Bone marrow (tissue), 2 donors: Measurements from ENCODE around the gene GALNT2.

ENCODE experiments used
- DNase-seq, 2 donors: peaks; one replicate each; lab custom pipeline; 2025; lab: John Stamatoyannopoulos, UW

GALNT2 gene

DNA sequence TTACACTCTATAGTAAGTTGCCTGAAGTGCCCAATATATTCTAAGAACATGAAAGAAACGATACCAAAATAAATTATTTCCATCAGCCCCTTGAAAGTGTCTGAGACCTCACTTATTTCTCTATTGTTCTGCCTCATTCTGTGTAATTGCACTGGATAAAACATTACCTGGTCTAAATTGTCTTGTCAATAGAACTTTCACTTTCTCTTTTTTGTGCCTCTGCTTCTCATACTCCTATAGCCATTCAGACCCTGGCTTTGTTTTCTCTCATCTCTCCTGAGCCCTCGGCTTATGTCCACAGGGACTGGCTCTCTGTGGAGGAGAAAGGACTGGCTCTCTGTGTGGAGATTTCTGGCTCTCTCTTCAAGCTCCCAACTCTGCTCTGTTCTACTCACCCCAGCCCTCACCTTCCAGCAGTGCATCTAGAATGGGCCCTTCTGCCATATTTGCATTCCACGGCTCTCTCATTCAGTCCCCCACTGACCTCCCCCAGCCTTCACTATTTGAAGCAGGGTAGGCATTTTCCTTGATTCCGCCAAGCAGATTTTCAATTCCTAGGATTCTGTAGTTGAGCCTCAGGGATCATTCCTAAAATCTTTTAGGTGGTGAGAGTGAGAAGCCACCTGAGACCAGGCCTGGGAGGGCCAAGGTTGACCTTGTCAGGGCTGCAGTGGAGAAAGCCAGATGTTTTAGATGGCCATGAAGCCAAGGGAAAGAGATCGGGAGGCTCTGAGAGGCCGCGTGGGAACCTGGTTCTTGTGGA lies 15.9 kb upstream of the GALNT2 start:
- no peak for DNase-seq

DNA sequence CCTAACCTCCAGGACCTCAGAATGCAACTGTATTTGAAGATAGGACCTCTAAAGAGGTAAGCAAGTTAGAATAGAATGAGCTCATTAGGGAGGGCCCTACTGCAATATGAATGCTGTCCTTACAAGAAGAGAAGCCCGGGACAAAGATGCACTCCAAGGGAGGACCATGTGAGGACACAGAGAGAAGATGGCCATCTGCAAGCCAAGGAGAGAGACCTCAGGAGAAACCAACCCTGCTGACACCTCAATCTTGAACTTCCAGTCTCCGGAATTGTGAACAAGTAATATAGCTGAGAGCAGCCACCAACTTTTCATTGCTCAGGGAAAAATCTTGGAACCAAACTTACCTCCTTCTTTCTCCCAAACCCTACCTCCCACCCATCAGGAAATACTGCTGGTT lies 15.0 kb upstream of the GALNT2 start:
- DNase-seq = no peak

DNA sequence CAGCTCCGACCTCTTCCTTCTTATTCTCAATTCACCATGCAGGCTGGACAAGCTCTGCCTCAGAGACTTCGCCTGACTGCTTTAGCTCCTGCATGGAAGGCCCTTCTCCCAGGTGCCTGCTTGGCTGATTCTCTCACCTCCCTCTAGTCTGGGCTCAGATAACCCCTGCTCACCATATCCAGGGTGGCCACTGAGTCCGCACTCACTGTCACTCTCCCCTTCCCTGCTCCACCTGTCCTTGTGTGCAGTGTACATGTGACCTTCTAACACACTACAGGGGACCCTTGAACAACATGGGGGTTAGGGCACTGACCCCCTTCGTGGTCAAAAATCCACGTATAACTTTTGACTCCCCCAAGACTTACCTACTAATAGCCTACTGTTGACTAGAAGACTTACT lies 14.4 kb upstream of the GALNT2 start:
- DNase-seq = no peak

DNA sequence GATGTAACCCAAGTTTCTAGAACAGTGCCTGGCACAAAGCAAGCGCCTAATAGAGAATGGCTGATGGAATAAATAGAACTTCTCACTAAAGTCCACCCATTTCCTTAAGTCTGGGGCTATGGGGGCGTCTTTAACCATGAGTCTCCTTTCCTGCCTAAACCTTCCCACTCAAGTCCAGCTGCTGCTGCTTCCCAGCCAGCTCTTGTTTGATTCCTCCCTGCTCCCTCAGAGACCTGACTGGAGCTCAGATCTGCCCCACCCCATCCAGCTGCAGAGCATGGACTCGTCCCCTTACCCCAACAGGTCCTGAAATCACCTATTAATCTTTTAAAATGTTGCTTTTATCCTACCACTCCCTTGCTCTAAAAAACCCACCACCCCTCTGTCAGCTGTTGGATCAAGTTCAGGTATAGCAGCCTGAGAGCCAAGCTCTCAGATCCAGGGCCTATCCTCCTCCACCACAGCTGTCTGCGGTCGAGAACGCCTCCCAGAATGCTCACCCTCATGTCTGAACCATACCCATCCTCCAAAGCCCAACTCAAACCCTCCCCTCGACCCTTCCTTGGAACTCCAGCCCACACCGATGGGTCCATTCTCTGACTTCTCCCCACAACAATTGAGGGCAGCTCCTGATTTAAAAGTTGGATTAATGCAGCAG lies 12.8 kb upstream of the GALNT2 start:
- no peak for DNase-seq

DNA sequence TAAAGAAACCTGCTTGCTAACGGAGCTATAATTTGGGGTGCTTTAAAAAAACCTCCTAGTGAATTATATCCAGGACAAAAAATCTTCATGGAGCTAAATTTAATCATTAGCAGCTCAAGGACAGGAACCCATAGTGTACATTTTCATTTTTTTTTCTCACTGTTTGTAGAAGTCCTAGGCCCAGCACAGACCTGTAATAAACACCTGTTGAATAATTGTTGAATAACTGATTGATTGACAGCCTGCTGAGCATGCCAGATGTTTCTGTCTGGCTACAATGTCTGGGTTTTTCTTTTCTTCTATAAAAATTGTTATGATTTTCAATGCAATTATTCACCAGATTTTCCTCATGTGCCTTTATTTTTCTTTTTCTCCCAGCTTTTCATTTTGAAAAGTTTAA lies 10.9 kb upstream of the GALNT2 start:
- no peak for DNase-seq

DNA sequence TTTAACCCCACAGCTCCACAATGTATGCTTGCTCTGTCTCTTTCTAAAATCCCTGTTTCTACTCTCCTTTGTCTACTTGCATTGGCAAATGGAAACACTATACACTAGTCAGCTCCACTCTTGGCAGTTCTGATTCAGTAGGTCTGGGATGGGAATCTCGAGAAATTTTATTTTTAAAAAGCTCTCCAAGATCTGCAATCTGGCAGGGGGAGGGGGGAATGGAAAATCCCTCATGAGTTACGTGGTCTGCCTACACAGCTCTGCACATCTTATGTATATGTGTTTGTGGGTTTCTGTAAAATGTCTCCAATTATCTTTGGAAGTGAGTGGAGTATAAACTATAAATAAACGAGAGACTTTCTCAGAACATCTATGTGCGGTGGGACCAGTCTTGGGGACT lies 9.9 kb upstream of the GALNT2 start:
- no peak for DNase-seq

DNA sequence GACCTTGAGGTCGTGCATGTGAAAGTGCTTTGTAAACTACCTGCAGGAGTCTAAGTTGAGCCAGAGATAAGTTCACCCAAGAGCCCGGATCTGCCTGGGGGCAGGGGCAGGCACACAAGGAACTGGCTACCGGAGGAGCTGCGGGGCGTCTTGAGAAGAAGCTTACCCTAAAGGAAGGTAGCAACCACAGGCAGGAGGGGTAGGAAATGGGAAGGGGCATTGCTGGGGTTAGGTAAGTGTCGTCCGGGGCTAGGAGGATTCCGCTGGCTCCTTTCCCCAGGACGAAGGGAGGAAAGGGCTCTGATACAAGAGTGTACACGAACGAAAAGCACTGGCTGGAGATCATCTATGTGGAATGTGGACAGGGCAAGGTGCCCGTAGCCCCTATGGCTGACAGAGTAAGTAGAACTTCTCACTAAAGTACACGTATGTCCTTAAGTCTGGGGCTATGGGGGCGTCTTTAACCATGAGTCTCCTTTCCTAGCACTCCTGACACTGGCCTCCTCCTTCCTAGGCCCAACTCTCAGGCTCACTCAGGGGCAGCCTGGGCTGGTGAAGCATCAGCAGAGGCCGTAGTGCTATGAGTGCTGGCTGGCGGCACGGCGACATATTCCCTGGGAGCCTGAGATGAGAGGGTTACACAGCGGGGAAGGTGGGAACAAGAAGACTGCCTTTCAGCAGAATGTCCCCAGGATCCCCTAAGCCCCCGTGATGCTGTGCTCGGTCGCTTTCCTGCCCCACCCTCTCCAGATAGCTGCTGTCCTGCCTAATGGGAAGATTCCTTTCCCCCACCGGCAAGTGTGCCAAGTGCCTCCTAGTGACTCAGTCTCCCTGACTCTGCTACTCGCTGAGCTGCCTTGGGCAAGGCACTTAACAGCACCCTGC lies 9.1 kb upstream of the GALNT2 start:
- DNase-seq = no peak

DNA sequence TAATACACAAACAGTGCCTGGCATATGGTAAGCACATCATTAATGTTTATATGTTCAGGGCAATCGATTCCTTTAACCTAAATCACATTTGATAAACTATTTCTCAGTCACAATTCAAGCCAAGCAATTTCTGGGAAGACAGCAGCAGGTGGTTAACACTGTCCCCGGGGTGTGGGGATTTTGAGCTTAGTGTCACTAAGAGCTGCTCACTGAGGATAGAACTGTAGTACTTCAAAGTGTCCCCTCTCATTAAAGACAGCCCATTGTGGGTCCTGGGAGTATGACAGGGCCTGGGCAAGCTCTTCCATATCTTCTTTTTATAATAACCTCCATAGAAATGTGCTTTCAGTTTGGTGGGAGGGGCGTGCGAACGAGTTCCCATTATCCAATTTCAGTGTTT lies 8.4 kb upstream of the GALNT2 start:
- no peak for DNase-seq

DNA sequence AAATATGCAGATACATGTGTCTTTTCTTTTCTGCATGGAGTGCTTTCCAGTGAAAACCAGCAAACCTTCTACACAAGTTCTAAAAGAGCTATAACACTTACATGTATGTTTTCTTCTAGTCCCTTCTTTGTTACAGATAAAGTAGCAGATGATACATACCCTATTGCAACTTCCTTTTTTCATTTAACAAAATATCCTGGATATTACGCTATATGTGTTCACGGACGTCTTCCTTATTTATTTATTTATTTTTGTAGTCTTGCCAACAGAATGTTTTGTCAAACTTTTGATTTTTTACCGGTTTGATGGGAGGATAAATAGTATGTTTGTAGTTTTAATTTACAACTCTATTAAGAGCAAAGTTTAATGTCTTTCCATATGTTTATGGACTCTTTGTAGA lies 5.2 kb upstream of the GALNT2 start:
- DNase-seq = no peak

DNA sequence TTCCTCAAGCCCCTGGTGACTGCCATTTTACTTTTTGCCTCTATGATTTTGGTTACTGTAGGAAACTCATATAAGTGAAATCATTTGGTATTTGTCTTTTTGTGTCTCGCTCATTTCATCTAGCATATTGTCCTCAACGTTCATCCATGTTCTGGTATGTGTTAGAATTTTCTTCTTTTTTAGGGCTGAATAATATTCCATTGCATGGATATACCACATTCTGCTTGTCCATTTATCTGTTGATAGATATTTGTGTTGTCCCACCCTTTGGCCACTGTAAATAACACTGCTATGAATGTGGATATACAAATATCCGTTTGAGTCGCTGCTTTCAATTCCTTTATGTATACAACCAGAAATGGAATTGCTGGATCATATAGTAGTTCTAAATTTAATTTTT lies 4.5 kb upstream of the GALNT2 start:
- no peak for DNase-seq

DNA sequence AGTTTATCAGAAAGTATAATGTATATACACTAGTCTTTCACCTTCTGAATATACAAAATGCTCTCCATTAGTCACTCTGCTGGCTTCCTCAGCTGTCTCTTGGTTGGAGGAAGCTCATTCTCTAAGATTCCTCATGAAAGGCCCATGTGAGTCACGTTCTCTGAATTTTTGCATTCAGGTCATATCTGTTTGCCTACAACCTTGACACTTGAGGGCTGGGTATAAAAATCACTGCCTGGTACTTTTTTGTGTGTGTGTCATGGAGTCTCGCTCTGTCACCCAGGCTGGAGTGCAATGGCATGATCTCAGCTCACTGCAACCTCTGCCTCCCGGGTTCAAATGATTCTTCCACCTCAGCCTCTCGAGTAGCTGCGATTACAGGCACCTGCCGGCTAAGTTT lies 2.8 kb upstream of the GALNT2 start:
- DNase-seq = no peak

DNA sequence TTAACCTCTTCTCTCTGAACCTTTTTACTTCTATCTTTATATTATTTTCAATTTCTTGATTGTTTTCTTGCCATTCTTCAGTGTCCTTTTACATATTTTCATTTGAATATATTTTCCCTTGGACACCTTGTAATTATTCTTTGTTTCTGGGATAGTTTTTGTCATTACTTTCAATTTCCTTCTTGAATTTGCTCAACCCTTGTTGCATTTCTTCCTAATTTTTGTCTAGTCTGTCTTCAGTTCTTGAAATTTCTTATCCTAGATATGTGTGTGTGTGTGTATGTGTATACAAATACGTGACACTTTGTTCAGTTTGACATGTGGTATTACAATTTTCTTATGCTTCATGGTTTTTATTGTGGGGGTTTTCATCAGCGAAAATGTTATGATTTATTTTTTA lies 1.9 kb upstream of the GALNT2 start:
- DNase-seq = no peak

DNA sequence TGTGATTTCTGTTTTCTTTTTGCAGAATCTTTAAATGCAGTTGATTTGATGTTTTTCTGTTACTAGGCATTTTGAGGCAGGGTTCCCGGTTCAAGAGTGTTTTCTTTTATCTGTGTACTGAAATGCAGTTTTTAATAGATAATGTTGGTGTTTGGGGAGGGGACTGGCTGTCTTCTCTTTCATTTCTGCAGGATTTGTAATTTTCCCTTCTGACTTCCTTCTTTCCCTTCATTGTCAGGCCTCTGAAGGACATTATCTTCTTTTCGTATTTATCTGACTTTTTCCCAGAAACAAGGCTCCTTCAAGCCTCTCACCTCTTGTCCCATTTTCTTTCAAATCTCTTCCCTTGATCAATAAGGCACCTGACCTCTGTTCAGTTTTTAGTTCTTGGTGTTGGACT lies 1.5 kb upstream of the GALNT2 start:
- no peak for DNase-seq

DNA sequence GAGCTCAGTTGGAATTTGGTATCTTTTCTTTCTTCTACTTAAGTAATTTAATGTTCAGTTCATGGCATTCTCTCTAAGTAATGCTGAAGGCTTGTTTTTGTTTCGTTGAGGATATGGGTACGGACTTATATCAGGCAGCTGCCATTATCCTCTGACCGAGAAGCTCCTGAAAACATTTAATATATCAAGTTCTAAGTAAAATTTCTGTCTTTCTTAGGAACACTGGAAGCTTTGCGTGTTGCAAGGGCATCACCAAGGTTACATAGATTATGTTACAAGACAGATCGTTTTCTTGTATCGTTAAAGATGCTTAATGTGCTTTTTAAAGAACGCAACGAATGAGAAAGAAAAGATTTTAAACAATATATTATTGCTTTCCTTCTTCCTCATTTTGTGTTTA lies 1.0 kb upstream of the GALNT2 start:
- DNase-seq = no peak

DNA sequence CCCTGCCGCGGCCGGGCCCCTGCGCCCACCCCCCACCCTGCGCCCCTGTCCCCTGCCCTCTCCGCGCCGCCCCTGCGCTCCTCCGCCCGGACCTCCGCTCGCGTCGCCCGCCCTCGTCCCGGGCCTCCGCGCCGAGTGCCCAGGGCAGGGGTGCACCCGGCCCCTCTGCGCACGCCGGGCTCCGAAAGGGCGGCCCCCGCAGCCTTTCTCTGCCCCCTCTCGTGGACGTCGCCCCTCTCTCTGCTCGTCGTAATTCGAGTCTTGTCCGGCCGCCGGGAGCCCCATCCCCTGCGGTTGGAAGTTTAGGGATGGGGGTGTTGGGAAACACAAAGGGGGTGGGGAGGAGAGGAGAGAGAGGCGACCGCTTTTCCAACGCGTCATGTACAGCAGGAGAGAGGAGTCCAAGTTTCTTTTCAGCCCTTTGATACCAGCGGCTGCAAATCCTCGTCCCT lies 407 bp downstream of the GALNT2 start:
- peak in 1 of 2 donors; percentile 42 for DNase-seq

DNA sequence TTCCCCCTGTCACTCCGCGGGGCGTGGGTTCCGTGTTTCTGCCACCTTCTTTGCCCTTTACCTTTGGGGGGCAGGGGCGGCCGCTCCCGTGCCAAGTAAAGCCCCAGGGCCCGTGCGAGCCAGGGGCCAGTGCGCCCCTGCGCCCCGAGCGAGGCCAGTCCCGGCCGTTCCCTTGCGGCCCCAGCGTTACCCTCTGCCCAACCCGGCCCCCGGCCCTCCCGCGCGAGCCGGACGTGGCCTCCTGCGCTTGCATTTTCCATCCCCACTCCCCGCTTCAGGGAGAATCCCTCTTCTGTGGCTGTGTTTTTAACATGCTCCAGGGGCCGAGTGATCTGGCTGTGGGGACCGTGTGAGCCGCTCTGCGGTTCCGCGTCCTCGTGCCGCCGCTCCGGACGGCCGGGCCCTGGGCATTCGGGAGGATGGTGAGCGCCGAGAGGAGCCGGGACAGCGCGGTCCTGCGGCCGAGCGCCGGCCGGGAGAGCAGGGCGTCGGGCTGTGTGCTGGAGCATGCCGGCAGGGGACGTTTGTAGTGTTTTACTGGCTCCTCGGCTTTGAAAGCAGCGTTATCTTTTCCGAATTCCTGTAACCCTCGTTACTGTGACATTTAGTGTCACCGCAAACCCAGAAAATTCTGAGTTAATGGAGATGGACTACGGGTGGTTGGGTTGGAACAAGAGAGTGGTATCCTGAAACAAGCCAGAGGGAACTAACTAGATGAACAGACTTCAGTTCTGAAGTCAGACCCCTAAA lies 1.0 kb downstream of the GALNT2 start:
- DNase-seq = peak in 1 of 2 donors; percentile 42

DNA sequence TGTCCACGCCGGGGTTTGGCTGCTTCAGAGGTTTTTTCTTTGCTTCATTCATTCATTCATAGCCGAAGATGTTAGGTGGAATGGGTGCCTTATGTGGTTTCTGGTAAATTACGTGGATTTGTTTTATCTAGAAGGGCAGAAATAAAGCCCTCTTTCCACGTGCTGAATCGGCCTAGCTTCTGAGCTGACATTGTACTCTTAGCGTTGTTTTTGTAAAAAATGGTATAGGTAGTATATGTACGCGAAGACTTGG lies 1.5 kb downstream of the GALNT2 start:
- DNase-seq = no peak

DNA sequence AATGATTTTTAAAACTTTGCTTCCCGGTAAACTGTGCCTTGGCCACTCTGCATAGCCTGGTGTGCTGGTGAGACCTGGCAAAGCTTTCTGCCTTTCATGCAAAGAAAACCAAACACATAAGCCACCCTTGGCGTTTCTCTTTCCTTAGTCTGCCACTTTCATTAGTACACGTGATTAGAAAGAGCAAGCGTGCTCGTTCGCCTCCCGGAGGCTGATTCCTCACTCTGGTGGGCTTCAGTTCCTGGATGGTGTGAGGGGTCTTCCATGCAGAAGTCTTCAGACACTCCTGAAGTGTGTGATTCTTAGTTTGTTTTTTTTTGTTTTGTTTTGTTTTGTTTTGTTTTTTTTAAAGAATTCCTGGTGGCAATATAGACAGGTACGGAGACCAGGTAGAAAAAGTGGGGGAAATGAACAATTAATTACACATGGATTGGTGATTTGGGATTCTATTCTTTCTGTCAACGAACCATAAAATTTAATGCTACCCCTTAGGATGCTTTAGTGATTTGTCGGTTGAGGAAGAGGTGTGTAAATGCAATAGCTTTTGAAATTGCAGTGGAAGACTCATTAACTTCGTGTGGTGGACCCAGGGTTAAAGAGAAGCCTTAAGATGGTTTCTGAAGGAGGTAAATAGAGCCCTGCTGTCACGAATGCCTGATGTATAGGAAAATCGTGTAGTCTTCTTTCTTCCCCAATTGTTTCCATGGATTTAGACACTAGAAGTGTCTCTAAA lies 2.1 kb downstream of the GALNT2 start:
- DNase-seq = no peak

DNA sequence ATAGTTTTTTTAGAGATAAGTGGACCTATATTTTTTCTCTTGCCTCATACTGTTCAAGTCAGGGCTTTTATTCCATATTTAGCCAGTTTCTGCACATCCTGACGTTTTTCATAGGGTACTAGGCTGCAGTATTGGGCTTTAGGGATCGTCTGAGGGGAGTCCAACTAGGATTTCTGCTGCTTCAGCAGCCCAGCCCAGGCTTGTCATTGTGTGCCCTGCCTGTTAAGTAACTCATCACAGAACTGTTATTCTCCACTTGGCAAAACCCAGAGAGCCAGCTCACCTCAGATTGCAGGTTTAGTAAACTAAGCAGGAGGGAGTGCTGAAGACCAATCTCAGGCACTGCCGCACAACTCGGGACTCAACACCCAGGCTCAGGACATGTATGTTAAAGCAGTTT lies 2.8 kb downstream of the GALNT2 start:
- DNase-seq = no peak

DNA sequence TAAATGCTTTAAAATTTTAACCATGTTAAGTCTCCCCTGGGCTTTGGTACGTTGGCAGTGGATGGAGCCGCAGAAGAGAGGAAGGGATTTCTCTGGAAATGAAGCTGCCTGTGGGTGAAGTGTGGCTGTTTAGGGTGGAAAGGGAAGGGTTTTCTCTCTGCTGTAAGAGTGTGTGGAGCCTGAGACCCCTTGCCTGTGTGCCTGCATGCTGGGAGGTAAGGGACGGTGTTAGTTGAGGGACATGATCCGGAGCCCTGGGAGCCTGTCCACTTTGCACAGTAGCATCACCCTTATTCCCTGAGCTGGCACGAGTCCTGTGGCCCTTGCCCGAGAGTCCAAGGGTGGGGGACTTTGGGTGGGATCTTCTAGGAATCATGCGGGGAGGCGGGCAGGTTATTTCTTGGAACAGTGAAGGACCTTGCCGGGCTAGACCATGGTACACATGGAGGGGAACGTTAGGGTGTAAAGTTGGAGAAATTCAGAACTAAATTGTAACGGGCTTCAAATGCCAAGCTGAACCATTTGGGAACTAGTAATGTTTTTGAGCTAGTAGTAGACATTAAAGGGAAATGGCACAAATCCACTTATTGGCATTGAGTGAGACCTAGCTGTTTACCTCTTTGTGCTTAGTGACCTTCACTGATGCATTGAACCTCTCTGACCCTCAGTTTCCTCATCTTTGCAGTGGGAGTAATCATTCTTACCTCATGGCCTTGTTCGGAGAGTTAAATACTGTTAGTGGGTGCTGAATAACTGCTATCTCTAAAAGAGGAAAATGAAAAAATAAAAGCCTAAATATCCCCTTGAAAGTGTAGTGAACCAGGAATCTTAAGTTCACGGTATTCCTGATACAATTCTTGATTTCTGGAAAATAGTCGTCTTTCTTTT lies 3.5 kb downstream of the GALNT2 start:
- DNase-seq = no peak

DNA sequence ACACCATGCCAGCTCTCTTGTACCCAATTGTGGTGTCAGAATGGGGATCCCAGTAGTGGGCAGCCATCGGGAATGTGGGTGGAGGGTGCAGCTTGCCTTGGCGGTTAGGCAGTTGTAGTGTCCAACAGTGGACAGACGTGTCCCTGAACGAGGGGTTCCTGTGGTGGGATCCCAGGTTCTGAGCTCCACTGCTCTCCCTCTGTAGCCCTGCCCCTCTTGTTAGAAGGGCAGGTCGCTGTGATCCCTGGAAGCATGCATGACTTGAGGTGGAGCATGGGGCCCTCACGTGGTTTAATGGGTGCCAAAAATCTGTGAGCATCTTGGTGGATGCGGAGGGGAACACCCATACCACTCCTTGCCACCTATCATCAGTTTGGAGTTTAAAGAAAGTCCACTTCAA lies 4.3 kb downstream of the GALNT2 start:
- no peak for DNase-seq
